HG02840 (cell line): ENCODE results near the gene PTPN23.

ENCODE experiments used
- ATAC-seq: cut with Tn5 transposase; IDR thresholded peaks from one replicate; pipeline ENCODE4 v1.9.1; 2021; ENCODE audit warnings: mild to moderate bottlenecking, moderate library complexity, moderate number of reproducible peaks; ENCODE audit not compliant: unreplicated experiment, low FRiP score

Gene PTPN23

DNA sequence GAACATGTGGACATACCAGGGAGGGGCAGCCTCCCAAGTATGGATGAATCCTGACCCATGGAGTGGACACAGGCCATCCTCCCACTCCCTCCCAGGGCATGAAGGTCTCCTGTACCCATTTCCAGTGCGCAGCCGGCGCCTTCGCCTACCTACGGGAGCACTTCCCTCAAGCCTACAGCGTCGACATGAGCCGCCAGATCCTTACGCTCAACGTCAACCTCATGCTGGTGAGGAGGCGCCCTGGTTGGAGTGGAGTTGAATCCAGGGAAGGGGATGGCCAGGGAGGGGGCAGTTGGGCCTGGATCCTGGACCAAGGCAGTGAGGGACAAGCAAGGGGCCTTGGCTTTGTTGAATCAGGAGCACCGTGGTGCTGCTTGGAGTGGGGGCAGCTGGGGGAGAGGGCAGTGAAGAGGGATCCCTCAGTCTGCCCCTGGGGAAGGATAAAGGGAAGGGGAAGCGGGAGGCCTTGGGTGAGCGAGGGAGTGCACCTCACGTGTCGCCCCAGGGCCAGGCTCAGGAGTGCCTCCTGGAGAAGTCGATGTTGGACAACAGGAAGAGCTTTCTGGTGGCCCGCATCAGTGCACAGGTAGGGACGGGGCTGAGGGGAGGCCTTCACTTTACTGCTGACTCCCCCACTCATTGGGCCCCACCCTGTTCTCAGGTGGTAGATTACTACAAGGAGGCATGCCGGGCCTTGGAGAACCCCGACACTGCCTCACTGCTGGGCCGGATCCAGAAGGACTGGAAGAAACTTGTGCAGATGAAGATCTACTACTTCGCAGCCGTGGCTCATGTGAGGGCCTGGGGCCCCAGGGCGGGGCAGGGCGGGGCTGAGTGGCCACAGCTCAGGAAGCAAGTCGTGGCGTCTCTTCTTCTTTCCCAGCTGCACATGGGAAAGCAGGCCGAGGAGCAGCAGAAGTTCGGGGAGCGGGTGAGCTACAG is 25.3 kb downstream of the PTPN23 start:
- no peak for ATAC-seq

DNA sequence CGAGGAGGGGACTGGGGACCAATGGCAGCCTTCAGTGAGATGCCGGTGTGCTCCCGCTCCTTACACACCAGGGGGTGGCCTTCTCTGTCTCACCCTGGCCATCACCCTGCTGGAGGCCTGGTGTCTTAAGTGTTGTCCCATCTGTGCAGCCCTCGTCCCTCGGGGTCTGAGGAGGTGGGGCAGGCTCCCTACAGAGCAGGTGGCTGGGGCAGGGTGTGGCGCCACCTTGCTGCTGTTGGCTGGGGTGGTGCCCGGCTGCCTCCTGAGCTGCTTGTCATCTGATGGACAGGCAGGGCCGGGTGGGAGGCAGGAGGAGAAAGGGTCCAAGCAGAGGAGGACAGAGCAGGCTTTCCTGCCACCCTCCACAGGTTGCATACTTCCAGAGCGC is 25.9 kb downstream of the PTPN23 start:
- ATAC-seq: no peak

DNA sequence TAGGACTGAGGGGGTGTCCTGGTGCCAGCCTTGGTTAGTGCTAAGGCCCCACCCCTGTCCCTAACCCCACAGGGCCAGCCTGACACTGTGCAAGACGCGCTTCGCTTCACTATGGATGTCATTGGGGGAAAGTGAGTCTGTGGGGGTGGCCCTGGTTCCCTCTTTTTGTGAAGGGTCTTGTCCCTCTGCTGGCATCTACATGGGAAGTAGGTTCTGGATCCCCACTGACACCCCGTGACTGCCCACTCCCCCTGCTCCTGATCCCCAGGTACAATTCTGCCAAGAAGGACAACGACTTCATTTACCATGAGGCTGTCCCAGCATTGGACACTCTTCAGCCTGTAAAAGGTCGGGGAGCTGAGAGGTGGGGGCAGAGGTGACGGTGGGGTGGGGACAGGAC is 26.4 kb downstream of the PTPN23 start:
- ATAC-seq: no peak

DNA sequence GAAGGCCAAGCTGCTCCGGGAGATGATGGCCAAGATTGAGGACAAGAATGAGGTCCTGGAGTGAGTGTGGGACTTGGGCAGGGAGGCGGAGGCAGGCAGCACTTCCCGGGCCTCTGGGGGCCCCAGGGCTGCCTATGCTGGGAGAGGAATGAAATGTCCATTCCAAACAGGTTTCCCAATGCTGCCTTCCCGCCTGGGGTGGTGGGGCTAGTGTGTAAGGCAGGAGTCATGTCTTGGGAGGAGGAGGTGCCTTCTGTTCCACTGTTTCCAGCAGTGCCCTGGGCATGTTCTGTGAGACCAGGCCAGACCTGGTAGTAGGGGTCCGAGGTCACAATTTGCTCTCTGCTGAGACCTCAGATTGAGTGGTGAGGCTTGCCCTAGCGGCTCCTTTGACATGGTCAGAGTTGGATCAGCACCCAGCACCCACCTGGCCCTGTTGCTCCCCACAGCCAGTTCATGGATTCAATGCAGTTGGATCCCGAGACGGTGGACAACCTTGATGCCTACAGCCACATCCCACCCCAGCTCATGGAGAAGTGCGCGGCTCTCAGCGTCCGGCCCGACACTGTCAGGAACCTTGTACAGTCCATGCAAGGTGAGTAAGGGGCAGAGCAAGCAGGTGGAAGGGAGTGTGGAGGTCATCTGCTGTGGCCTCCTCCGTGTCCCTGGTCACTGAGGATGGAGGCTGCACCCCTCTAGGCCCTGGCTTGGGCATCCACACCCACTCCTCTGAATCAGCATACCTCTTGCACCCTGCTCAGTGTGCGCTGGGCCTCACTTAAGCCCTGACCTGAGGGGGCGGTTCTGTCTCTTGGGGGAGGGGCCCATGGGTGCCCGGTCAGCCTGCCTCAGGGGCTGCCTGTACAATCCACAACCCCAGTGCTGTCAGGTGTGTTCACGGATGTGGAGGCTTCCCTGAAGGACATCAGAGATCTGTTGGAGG is 27.3 kb downstream of the PTPN23 start:
- ATAC-seq: no peak

DNA sequence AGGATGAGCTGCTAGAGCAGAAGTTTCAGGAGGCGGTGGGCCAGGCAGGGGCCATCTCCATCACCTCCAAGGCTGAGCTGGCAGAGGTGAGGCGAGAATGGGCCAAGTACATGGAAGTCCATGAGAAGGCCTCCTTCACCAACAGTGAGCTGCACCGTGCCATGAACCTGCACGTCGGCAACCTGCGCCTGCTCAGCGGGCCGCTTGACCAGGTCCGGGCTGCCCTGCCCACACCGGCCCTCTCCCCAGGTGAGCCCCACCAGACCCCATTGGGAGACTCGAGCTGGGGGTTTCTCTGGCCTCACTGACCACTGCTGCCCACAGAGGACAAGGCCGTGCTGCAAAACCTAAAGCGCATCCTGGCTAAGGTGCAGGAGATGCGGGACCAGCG is 28.0 kb downstream of the PTPN23 start:
- no peak for ATAC-seq

DNA sequence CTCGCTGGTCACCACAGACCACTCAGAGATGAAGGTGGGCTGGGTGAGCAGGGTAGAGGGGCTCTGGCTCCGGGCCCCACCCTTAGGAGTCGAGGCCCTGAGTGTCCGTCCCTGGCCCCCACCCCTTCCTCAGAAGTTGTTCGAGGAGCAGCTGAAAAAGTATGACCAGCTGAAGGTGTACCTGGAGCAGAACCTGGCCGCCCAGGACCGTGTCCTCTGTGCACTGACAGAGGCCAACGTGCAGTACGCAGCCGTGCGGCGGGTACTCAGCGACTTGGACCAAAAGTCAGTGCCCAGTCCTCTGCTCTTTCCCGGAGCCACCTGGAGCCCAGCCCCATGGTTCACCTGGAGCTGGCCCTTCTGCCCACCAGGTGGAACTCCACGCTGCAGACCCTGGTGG is 28.5 kb downstream of the PTPN23 start:
- ATAC-seq: no peak

DNA sequence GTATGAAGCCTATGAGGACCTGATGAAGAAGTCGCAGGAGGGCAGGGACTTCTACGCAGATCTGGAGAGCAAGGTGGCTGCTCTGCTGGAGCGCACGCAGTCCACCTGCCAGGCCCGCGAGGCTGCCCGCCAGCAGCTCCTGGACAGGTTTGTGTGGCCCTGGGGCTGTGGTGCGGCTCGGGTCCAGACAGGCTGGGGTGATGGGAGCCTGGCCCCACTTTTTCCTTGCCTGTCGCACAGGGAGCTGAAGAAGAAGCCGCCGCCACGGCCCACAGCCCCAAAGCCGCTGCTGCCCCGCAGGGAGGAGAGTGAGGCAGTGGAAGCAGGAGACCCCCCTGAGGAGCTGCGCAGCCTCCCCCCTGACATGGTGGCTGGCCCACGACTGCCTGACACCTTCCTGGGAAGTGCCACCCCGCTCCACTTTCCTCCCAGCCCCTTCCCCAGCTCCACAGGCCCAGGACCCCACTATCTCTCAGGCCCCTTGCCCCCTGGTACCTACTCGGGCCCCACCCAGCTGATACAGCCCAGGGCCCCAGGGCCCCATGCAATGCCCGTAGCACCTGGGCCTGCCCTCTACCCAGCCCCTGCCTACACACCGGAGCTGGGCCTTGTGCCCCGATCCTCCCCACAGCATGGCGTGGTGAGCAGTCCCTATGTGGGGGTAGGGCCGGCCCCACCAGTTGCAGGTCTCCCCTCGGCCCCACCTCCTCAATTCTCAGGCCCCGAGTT is 29.0 kb downstream of the PTPN23 start:
- ATAC-seq: no peak

DNA sequence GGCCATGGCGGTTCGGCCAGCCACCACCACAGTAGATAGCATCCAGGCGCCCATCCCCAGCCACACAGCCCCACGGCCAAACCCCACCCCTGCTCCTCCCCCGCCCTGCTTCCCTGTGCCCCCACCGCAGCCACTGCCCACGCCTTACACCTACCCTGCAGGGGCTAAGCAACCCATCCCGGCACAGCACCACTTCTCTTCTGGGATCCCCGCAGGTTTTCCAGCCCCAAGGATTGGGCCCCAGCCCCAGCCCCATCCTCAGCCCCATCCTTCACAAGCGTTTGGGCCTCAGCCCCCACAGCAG is 29.5 kb downstream of the PTPN23 start:
- ATAC-seq: no peak

DNA sequence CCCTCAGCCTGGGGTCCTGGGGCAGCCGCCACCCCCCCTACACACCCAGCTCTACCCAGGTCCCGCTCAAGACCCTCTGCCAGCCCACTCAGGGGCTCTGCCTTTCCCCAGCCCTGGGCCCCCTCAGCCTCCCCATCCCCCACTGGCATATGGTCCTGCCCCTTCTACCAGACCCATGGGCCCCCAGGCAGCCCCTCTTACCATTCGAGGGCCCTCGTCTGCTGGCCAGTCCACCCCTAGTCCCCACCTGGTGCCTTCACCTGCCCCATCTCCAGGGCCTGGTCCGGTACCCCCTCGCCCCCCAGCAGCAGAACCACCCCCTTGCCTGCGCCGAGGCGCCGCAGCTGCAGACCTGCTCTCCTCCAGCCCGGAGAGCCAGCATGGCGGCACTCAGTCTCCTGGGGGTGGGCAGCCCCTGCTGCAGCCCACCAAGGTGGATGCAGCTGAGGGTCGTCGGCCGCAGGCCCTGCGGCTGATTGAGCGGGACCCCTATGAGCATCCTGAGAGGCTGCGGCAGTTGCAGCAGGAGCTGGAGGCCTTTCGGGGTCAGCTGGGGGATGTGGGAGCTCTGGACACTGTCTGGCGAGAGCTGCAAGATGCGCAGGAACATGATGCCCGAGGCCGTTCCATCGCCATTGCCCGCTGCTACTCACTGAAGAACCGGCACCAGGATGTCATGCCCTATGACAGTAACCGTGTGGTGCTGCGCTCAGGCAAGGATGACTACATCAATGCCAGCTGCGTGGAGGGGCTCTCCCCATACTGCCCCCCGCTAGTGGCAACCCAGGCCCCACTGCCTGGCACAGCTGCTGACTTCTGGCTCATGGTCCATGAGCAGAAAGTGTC is 30.2 kb downstream of the PTPN23 start:
- no peak for ATAC-seq

DNA sequence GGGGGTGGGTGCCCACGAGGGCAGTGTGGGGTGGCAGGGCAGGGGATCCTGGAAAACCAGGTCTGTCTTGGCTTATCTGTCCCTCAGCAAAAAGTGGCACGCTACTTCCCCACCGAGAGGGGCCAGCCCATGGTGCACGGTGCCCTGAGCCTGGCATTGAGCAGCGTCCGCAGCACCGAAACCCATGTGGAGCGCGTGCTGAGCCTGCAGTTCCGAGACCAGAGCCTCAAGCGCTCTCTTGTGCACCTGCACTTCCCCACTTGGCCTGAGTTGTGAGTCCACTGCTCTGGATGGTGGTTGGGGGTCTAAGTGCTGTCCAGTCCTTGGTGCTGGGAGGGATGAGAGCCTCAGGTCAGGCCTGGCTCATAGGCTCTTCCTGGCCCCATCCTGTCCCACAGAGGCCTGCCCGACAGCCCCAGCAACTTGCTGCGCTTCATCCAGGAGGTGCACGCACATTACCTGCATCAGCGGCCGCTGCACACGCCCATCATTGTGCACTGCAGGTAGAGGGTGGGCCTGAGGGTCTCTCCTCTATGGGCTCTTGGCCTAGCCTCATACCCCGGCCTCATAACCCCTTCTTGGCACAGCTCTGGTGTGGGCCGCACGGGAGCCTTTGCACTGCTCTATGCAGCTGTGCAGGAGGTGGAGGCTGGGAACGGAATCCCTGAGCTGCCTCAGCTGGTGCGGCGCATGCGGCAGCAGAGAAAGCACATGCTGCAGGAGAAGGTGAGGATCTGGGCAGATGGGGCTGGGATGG is 31.1 kb downstream of the PTPN23 start:
- no peak for ATAC-seq

DNA sequence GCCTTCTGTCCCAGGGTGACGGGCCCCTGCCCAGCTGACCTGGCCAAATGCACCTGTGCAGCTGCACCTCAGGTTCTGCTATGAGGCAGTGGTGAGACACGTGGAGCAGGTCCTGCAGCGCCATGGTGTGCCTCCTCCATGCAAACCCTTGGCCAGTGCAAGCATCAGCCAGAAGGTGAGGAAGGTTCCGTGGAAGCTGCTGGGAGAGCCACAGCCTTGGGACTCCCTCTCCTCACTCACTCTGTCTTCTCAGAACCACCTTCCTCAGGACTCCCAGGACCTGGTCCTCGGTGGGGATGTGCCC is 31.6 kb downstream of the PTPN23 start:
- no peak for ATAC-seq

DNA sequence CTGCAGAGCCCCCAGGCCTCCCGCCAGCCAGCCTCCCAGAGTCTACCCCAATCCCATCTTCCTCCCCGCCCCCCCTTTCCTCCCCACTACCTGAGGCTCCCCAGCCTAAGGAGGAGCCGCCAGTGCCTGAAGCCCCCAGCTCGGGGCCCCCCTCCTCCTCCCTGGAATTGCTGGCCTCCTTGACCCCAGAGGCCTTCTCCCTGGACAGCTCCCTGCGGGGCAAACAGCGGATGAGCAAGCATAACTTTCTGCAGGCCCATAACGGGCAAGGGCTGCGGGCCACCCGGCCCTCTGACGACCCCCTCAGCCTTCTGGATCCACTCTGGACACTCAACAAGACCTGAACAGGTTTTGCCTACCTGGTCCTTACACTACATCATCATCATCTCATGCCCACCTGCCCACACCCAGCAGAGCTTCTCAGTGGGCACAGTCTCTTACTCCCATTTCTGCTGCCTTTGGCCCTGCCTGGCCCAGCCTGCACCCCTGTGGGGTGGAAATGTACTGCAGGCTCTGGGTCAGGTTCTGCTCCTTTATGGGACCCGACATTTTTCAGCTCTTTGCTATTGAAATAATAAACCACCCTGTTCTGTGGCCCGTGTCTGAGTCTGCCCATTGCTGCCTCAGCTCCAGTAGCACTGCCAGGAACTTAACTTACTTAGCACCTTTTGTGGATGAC is 32.2 kb downstream of the PTPN23 start:
- no peak for ATAC-seq

DNA sequence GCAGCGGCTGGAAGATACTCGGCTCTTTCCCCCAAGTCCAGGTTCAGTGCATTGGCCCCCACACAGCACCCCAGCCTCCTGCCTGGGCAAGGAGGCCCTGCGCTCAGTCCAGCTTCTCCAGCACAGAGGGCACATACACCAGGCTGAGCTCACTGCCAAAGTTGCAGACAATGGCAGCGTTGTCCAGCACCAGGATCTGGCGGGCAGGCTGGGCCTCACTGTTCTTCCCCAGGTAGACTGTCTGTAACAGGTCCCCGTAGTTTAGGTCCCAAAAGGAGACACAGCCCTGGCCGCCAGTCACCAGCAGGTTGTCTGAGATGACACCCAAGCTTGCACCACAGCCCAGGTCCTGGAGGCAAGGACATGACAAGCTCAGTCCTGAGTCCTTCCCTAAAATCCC is 32.9 kb downstream of the PTPN23 start:
- no peak for ATAC-seq

DNA sequence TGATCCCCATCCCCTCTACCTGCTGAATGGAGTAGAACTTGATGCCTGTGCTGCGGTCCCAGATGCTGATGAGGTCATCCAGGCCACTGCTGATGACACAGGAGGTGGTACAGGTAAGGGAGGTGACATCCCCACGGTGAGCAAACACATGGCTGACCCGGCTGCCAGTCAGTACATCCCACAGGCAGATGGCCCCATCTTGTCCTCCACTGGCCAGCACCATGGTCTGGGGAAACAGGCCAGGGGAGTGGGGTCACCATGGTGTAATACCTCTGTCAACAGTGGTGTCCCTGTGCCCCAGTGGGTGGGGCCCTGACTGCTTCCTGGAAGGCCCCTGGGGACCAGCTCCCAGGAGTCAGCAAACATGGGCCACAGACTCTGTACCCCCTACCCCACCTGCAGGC is 33.3 kb downstream of the PTPN23 start:
- no peak for ATAC-seq

DNA sequence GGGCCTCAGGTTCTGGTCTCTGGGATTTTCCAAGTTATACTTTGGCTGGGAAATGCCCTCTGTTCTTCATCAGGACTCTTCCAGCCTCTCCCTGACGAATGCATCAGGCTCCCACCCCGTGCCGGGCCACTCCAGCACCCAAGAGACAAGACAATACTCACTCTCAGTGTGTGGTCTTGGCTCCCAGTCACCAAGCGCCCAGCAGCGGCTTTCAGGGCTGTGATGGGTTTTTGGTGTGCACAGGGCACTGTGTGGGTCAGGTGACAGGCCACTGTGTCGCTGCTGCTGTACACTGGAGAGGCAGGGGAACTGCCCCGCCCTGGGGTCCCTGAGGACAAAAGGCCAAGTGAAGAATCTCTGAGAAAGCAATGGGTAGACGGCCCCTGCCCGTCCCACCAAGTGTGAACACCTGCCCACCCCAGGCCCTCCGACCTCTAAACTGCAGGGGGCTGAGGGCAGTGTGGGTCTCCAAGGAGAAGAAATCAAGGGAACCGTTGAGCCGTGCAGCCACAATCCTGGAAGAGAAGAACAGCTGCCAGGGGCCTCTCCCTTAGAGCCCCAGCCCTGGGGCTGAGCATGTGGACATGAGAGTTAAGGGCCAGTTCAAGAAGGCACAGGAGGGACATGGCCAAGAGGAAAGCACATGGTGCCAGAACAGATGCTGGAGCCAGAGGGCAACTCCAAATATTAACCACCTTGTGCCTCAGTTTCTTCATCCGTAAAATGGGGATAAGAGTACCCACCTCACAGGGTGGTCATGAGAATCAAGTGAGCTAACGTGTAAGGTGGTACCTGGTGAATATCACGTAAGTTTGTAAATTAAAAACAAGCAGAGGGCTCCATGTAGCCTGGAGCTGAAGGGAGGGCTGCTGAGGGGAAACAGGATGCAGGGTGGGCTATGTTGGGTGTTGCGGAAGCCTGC is 34.1 kb downstream of the PTPN23 start:
- ATAC-seq: no peak

DNA sequence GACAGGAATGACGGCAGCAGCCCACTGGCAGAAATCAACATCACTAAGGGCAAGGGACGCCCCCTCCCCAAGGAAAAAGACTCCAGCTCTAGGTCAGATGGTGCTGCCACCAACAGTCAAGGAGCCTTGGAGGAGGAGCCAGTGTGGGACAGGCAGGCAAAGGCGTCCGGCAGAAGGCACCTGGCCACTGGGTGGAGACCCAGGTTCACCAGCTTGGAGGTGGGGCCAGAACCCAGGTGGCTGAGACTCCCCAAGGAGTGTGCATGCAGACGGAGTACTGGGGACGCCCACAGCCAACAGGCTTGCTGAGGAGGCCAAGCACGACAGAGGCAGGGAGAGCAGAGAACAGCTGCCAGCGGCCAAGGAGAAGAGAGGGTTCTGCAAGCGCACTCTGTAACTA is 35.2 kb downstream of the PTPN23 start:
- no peak for ATAC-seq

DNA sequence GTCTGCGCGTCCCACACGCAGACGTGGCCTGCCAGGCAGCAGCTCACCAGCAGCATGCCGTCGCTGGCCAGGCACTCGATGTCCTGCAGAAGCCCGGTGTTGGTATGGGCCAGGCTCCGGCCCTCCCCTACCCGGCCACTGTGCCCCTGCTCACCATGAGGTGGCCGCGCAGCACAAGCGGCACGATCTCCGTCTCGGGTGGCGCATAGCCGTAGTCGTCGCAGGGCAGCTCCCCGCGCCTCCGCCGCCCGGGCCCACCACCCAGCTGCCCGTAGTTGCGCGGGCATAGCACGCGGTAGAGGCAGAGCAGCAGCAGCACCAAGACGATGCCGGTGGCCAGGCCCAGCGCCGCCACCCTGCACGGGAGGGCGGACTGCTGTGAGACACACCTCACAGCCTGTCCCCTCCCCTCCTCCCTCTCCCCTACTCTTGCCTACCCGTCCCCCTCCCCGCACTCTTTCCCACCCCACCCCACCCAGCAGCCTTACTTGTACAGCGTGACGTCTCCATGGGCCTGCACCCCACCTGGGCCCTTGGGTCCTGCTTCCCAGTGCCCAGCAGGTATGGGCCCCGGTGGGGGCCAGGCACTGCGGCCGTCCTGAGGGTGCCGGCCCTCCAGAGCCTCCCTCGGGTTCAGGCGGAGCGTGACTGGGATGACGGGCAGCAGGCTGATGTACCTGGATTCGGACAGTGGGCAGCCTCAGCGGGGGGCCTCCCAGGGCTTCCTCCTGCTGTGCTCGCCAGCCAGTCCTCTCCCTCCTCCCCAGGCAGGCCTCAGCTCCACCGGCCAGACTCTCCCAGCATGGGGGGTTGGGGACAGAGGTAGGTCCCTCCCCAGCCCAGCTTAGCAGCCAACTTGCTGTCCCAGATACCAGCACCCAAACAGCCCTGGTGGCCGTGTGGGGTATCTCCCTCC is 37.6 kb downstream of the PTPN23 start:
- no peak for ATAC-seq
